ENCODE data around the gene CPXM2.

CPXM2 gene

DNA sequence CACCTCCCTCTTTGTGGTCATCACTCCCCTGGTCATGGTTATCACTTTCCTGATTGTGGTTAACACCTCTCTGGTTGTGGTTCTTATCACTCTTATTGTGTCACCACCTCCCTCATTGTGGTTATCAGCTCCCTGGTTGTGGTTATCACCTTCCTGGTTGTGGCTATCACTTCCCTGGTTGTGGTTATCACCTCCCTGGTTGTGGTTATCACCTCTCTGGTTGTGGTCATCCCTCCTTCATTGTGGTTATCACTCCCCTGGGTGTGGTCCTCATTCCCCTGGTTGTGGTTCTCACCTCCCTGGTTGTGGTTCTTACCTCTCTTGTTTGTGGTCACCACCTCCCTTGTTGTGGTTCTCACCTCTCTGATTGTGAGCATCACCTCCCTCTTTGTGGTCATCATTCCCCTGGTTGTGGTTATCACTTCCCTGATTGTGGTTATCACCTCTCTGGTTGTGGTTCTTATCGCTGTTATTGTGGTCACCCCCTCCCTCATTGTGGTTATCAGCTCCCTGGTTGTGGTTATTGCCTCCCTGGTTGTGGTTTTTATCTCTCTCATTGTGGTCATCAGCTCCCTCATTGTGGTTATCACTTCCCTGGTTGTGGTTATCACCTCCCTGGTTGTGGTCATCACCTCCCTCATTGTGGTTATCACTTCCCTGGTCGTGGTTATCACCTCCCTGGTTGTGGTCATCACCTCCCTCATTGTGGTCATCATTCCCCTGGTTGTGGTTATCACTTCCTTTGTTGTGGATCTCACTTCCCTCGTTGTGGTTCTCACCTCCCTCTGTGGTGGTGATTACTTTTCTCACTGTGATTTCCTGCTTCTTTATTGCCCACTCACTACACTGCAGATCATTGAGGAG lies 118.7 kb downstream of the CPXM2 start:
- DNase-seq (ENCODE audit: low read depth in 1 of 2, low spot score in 1 of 2): peak in 1 of 2 experiments; percentile 28
- no peaks in the 10 kb centered on the region for H3K27me3 ChIP-seq (ENCODE audit: insufficient read depth, poor library complexity, severe bottlenecking)
- H3K27ac ChIP-seq (replicated peaks): no peak overlapping the region
- peak; percentile 84 for TF ChIP-seq POLR2AphosphoS5 (IDR thresholded peaks at IDR 0.05; ENCODE audit: low read depth)
- TF ChIP-seq, protein P1, sequence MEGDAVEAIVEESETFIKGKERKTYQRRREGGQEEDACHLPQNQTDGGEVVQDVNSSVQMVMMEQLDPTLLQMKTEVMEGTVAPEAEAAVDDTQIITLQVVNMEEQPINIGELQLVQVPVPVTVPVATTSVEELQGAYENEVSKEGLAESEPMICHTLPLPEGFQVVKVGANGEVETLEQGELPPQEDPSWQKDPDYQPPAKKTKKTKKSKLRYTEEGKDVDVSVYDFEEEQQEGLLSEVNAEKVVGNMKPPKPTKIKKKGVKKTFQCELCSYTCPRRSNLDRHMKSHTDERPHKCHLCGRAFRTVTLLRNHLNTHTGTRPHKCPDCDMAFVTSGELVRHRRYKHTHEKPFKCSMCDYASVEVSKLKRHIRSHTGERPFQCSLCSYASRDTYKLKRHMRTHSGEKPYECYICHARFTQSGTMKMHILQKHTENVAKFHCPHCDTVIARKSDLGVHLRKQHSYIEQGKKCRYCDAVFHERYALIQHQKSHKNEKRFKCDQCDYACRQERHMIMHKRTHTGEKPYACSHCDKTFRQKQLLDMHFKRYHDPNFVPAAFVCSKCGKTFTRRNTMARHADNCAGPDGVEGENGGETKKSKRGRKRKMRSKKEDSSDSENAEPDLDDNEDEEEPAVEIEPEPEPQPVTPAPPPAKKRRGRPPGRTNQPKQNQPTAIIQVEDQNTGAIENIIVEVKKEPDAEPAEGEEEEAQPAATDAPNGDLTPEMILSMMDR (IDR thresholded peaks at IDR 0.05; ENCODE audit: insufficient read depth, low read length): no peak
- TF ChIP-seq, protein P2, sequence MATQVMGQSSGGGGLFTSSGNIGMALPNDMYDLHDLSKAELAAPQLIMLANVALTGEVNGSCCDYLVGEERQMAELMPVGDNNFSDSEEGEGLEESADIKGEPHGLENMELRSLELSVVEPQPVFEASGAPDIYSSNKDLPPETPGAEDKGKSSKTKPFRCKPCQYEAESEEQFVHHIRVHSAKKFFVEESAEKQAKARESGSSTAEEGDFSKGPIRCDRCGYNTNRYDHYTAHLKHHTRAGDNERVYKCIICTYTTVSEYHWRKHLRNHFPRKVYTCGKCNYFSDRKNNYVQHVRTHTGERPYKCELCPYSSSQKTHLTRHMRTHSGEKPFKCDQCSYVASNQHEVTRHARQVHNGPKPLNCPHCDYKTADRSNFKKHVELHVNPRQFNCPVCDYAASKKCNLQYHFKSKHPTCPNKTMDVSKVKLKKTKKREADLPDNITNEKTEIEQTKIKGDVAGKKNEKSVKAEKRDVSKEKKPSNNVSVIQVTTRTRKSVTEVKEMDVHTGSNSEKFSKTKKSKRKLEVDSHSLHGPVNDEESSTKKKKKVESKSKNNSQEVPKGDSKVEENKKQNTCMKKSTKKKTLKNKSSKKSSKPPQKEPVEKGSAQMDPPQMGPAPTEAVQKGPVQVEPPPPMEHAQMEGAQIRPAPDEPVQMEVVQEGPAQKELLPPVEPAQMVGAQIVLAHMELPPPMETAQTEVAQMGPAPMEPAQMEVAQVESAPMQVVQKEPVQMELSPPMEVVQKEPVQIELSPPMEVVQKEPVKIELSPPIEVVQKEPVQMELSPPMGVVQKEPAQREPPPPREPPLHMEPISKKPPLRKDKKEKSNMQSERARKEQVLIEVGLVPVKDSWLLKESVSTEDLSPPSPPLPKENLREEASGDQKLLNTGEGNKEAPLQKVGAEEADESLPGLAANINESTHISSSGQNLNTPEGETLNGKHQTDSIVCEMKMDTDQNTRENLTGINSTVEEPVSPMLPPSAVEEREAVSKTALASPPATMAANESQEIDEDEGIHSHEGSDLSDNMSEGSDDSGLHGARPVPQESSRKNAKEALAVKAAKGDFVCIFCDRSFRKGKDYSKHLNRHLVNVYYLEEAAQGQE (IDR thresholded peaks at IDR 0.05; ENCODE audit: insufficient replicate concordance, low read depth): no peak
- TF ChIP-seq SPI1 (IDR thresholded peaks at IDR 0.05; ENCODE audit: borderline replicate concordance, low read depth): peak; percentile 15; the same call in 1 of the 2 replicates
- TF ChIP-seq GABPA (IDR thresholded peaks at IDR 0.05; ENCODE audit: low read depth): no peak
- no peak overlapping the region for H3K4me3 ChIP-seq (replicated peaks; ENCODE audit: insufficient read depth, low read length)

DNA sequence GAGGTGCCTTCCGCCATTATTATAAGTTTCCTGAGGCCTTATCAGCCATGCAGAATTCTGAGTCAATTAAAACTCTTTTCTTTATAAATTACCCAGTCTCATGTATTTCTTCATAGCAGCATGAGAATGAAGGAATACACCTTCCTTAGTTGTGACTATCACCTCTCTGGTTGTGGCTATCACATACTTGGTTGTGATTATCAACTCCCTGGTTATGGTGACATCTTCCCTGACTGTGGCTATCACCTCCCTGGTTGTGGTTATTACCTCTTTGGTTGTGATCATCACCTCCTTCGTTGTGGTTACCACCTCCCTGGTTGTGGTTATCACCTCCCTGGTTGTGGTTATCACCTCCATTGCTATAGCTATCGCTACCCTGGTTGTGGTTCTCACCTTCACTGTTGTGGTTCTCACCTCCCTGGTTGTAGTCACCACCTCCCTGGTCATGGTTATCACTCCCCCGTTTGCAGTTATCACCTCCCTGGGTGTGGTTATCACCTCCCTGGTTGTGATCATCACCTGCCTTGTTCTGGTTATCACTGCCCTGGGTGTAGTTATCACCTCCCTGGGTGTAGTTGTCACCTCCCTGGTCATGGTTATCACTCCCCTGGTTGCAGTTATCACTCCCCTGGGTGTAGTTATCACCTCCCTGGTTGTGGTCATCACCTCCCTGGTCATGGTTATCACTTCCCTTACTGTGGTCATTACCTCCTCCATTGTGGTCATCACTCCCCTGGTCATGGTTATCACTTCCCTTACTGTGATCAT lies 119.5 kb downstream of the CPXM2 start:
- H3K27ac ChIP-seq (replicated peaks): no peak overlapping the region
- H3K27me3 ChIP-seq (ENCODE audit: insufficient read depth, poor library complexity, severe bottlenecking): no peaks in the 10 kb centered on the region
- TF ChIP-seq, protein P2 (IDR thresholded peaks at IDR 0.05; ENCODE audit: insufficient replicate concordance, low read depth): no peak
- no peak for TF ChIP-seq POLR2AphosphoS5 (IDR thresholded peaks at IDR 0.05; ENCODE audit: low read depth)
- TF ChIP-seq SPI1 (IDR thresholded peaks at IDR 0.05; ENCODE audit: borderline replicate concordance, low read depth): no peak
- TF ChIP-seq GABPA (IDR thresholded peaks at IDR 0.05; ENCODE audit: low read depth): no peak
- TF ChIP-seq, protein P1 (IDR thresholded peaks at IDR 0.05; ENCODE audit: insufficient read depth, low read length): no peak

DNA sequence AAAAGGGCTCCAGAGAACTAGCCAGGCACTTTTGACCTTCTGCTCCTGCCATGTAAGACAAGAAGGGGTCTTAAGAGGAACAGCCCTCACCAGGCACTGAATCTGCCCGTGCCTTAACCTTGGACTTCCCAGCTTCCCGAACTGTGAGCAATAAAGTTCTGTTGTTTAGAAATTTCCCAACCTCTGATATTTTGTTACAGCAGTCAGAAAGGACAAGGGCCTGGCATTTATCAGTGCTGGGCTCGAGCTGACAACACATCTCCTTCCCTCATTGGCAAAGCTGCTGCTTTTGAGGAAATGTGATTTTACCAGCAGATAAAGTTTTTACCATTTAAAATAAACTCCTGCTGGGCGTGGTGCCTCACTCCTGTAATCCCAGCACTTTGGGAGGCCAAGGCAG lies 122.0 kb downstream of the CPXM2 start:
- no peak for TF ChIP-seq GABPA (IDR thresholded peaks at IDR 0.05; ENCODE audit: low read depth)
- TF ChIP-seq, protein P2 (IDR thresholded peaks at IDR 0.05; ENCODE audit: insufficient replicate concordance, low read depth): no peak
- TF ChIP-seq SPI1 (IDR thresholded peaks at IDR 0.05; ENCODE audit: borderline replicate concordance, low read depth): no peak
- no peak for TF ChIP-seq POLR2AphosphoS5 (IDR thresholded peaks at IDR 0.05; ENCODE audit: low read depth)
- TF ChIP-seq, protein P1 (IDR thresholded peaks at IDR 0.05; ENCODE audit: insufficient read depth, low read length): no peak
- DNase-seq (ENCODE audit: low read depth in 1 of 2, low spot score in 1 of 2): no peak
- Histone ChIP-seq H3K27ac (replicated peaks) (no peak overlapping the region), H3K4me3 (replicated peaks; ENCODE audit: insufficient read depth, low read length) (no peak overlapping the region), H3K27me3 (ENCODE audit: insufficient read depth, poor library complexity, severe bottlenecking) (peaks cover 3% of the 10 kb centered on the region)

More for the DNA sequence above, 119.5 kb downstream of the CPXM2 start:
- DNase-seq (ENCODE audit: low read depth in 1 of 2, low spot score in 1 of 2): peak in 1 of 2 experiments; percentile 13
- H3K4me3 ChIP-seq (replicated peaks; ENCODE audit: insufficient read depth, low read length): no peak overlapping the region
